BE2C (cell line): ENCODE data around the gene ATXN7L1.

ENCODE experiments used
- DNase-seq: peaks from one replicate; pipeline ENCODE4 v3.0.0-alpha.2; 2020
- H3K27me3 ChIP-seq: fragments of 250-450 bp; sonication (Bioruptor Pico); 2 replicates; pipeline ENCODE4 v1.5.1; 2020; ENCODE audit warnings: mild to moderate bottlenecking
- H3K36me3 ChIP-seq: fragments of 250-450 bp; sonication (Bioruptor Pico); 2 replicates; pipeline ENCODE4 v1.5.1; 2020; ENCODE audit warnings: mild to moderate bottlenecking
- H3K4me1 ChIP-seq: fragments of 250-450 bp; sonication (Bioruptor Pico); 2 replicates; pipeline ENCODE4 v1.5.1; 2020
- H3K4me3 ChIP-seq: 2 replicates; pipeline ENCODE4 v1.5.1; 2011; ENCODE audit warnings: low read depth, low read length
- H3K9me3 ChIP-seq: fragments of 250-450 bp; sonication (Bioruptor Pico); 2 replicates; pipeline ENCODE4 v1.5.1; 2020
- TF ChIP-seq, protein P1 (sequence below): IDR thresholded peaks from 2 replicates; pipeline ENCODE4 v1.5.1; 2012; ENCODE audit warnings: mild to moderate bottlenecking, low read depth, low read length

Gene ATXN7L1

DNA sequence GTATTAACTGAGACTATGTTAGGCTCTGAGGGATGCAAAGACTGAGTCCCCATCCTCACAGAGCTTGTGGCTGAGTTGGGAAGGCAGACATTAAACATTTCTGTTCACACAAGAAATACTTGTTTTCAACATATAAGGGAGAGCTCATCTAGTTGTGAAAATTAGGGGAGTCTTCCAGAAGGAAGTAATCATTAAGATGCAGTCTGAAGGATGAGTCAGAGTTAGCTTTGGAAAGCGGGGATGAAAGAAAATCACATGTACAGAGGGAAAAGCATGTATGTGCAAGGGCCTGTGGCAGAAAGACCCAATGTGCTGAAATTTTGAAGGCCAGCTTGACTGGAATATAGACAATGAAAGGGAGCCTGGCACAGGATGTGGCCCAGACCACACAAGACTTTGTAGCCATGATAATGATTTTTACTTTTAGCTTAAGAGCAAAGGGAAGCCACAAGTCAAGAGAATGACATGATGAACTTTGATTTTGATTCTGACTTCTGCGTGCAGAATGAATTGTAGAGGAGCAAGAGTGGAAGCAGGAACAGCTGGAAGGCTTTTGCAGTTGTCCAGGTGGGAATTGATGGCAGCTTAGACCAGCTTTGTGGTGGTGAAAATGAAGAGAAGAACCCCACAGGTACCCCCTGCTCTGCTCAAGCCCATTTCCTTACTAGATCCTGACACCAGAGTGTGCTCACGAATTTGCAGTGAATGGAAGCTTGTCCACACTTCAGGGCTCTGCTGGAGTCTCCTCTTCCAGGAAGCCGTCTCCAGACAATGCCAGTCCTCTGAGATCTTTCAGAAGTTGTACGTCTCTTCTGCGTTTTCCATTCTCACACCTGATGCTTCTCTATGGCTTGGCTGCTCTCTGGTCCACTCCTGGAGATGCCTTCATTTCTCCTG lies 115.6 kb downstream of the ATXN7L1 start:
- H3K36me3 ChIP-seq, result no peaks in the 10 kb centered on the region
- H3K4me1 ChIP-seq, result peaks cover 14% of the 10 kb centered on the region
- no peaks in the 10 kb centered on the region for H3K9me3 ChIP-seq
- H3K27me3 ChIP-seq, result no peaks in the 10 kb centered on the region
- TF ChIP-seq, protein P1, sequence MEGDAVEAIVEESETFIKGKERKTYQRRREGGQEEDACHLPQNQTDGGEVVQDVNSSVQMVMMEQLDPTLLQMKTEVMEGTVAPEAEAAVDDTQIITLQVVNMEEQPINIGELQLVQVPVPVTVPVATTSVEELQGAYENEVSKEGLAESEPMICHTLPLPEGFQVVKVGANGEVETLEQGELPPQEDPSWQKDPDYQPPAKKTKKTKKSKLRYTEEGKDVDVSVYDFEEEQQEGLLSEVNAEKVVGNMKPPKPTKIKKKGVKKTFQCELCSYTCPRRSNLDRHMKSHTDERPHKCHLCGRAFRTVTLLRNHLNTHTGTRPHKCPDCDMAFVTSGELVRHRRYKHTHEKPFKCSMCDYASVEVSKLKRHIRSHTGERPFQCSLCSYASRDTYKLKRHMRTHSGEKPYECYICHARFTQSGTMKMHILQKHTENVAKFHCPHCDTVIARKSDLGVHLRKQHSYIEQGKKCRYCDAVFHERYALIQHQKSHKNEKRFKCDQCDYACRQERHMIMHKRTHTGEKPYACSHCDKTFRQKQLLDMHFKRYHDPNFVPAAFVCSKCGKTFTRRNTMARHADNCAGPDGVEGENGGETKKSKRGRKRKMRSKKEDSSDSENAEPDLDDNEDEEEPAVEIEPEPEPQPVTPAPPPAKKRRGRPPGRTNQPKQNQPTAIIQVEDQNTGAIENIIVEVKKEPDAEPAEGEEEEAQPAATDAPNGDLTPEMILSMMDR, result no peak
- no peak for DNase-seq
- no peak overlapping the region for H3K4me3 ChIP-seq

DNA sequence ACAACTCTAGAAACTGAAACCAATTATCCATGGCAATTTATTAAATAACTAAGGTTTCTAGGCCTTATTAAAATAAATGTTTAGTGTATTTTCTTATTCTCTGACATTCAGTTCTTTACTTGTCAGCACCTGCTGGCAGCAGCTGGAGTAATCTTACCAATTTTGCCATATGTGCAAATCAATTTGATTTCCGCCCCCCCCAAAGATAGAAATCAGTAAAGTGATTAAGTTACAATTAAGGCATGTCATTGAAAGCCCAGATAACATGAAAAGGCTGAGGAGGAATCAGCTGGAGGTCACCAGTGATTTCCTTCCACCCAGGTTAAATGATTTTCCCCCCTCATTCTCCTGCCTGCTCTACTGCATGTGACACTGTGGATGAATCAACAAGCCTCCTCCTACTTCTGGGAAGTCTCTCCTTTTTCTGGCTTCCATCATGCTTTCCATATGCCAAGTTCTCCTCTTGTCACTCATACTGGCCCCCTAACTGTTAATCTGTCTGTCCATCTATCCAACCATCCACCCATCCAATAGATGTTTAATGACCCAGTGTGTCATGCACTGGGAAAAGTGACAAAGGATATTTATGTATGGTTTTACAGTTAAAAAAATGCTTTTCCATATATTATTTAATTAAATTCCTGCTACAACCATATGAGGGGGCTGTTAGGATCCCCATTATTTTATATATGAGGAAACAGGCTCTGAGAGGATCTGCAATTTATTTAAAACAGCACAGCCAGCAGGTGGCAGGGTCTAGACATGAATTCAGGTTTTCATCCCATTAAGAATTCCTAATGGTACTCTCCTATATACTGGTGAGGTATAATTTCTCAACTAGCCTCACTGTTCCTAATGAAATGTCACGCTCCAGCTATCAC lies 116.5 kb downstream of the ATXN7L1 start:
- Histone ChIP-seq H3K4me1 (peaks cover 14% of the 10 kb centered on the region), H3K9me3 (no peaks in the 10 kb centered on the region), H3K27me3 (no peaks in the 10 kb centered on the region), H3K36me3 (no peaks in the 10 kb centered on the region), H3K4me3 (no peak overlapping the region)
- DNase-seq, result peak; percentile 62
- TF ChIP-seq, protein P1, result peak; percentile 66

DNA sequence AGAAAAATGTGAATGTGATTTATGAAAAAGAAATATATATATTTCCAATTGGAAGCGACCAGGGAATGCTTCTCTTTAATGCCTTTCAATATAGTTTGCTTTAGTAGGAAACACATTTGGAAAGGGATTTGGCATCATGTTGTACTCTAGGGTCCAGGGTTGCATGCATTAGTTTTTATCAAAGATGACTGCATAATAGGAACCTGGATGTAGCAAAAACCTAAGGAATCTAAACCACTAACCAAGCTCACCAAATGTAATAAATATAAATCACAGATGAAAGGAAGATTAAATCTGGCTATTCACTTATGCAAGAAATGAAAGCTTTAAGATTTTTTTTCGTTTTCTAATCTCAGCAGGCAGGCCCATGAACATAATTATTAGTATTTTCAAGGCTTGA lies 120.0 kb downstream of the ATXN7L1 start:
- H3K9me3 ChIP-seq, result no peaks in the 10 kb centered on the region
- no peaks in the 10 kb centered on the region for H3K36me3 ChIP-seq
- peaks cover 14% of the 10 kb centered on the region for H3K4me1 ChIP-seq
- H3K27me3 ChIP-seq, result no peaks in the 10 kb centered on the region
- DNase-seq, result no peak
- no peak overlapping the region for H3K4me3 ChIP-seq
- TF ChIP-seq, protein P1, result no peak

DNA sequence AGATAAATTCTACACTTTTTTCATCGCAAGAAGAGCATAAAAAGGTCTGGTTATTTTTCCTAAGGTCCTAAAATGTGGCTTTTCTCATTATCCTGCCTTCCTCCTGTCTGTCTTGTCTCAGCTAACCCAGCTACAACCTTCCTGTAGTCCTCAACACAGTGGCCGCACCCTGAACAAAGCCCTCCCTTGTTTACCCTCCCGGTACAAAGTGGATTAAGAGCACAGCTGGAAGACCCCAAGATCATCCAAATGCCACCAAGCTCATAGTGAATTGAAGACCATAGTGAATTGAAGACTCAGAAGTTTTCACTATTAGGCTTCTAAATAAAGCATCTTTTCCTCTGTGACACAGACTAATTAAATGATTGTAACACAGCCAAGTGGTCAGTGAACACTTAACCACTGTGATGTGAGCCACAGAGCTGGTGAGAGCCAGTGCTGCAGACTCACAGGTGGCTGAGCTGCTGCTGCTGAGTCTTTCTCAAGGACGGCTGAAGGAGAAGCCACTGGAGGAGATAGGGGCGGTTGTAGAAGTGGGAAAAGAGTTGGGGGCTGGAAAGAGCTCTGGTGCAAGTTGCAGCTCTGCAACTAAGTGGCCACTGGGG lies 123.6 kb downstream of the ATXN7L1 start:
- TF ChIP-seq, protein P1, result no peak
- no peaks in the 10 kb centered on the region for H3K9me3 ChIP-seq
- no peaks in the 10 kb centered on the region for H3K27me3 ChIP-seq
- no peaks in the 10 kb centered on the region; the same call in 1 of the 2 replicates for H3K4me1 ChIP-seq
- no peak for DNase-seq
- H3K36me3 ChIP-seq, result no peaks in the 10 kb centered on the region
- H3K4me3 ChIP-seq, result no peak overlapping the region

DNA sequence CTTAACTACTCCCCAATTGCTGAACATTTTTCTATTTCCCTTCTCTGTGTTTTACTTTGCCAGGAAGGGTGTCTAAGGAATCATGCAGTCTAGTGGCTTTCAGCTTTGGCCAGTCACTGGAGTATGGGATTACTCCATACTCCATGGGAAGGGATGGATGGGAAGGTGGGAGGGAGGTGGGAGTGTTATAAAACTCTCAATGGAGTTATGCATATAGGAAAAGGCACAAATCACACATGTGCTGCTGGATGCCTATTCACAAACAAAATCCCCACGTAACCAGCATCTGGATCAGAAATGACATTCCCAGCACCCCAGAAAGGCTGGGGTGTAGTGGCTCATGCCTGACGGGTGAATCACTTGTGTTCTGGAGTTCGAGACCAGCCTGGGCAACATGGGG lies 125.3 kb downstream of the ATXN7L1 start:
- TF ChIP-seq, protein P1, result no peak
- H3K4me1 ChIP-seq, result no peaks in the 10 kb centered on the region
- no peaks in the 10 kb centered on the region for H3K9me3 ChIP-seq
- no peaks in the 10 kb centered on the region for H3K27me3 ChIP-seq
- H3K36me3 ChIP-seq, result no peaks in the 10 kb centered on the region
- H3K4me3 ChIP-seq, result no peak overlapping the region
- DNase-seq, result no peak
